Stomach (tissue), 4 donors: ENCODE results near the gene SZT2.

Experiments used
- EP300 ChIP-seq: sonication (generic); formaldehyde crosslinking; IDR thresholded peaks from one replicate; pipeline ENCODE4 v1.6.1; 2017; ENCODE audit warnings: antibody characterized with exemption
- TF ChIP-seq, protein P1 (sequence below), 7 experiments: fragments of 450-650 bp in 4 of 7; fragments of 200-600 bp in 3 of 7; sonication (generic) in 3 of 7; IDR thresholded peaks; one replicate each; pipeline ENCODE4 v1.5.1; 2016 to 2019; ENCODE audit warnings: antibody characterized with exemption in 7 of 7, control low read depth in 2 of 7, mild to moderate bottlenecking in 1 of 7

GRCh38 chr1:43382027-43382779 lies 7.5 kb upstream of the SZT2 start:
- TF ChIP-seq, protein P1, sequence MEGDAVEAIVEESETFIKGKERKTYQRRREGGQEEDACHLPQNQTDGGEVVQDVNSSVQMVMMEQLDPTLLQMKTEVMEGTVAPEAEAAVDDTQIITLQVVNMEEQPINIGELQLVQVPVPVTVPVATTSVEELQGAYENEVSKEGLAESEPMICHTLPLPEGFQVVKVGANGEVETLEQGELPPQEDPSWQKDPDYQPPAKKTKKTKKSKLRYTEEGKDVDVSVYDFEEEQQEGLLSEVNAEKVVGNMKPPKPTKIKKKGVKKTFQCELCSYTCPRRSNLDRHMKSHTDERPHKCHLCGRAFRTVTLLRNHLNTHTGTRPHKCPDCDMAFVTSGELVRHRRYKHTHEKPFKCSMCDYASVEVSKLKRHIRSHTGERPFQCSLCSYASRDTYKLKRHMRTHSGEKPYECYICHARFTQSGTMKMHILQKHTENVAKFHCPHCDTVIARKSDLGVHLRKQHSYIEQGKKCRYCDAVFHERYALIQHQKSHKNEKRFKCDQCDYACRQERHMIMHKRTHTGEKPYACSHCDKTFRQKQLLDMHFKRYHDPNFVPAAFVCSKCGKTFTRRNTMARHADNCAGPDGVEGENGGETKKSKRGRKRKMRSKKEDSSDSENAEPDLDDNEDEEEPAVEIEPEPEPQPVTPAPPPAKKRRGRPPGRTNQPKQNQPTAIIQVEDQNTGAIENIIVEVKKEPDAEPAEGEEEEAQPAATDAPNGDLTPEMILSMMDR (IDR thresholded peaks at IDR 0.05), result no peak
- TF ChIP-seq EP300, result no peak
